ENCODE data around the gene ZDHHC1.

ZDHHC1 gene

GRCh38 chr16:67438824-67439393 lies 22.6 kb upstream of the ZDHHC1 start:
- no peak overlapping the region for H3K4me3 Mint-ChIP-seq
- peaks cover 28% of the 10 kb centered on the region for H3K36me3 Mint-ChIP-seq (ENCODE audit: low read depth)
- H3K9me3 Mint-ChIP-seq = no peaks in the 10 kb centered on the region
- peak overlapping the region in 1 of 3 experiments; percentile 37 for H3K27ac Mint-ChIP-seq
- no peak for TF ChIP-seq CTCF (IDR thresholded peaks at IDR 0.05; ENCODE audit: unreplicated experiment in 3 of 3)
- no peaks in the 10 kb centered on the region for H3K27me3 Mint-ChIP-seq (ENCODE audit: low read depth)
- peaks cover 28% of the 10 kb centered on the region for H3K4me1 Mint-ChIP-seq

GRCh38 chr16:67438098-67438791 lies 22.0 kb upstream of the ZDHHC1 start:
- H3K4me3 Mint-ChIP-seq = no peak overlapping the region
- TF ChIP-seq CTCF (IDR thresholded peaks at IDR 0.05; ENCODE audit: unreplicated experiment in 3 of 3) = no peak
- peaks cover 26% of the 10 kb centered on the region for H3K4me1 Mint-ChIP-seq
- H3K27ac Mint-ChIP-seq = peak overlapping the region in 1 of 3 experiments; percentile 37
- H3K27me3 Mint-ChIP-seq (ENCODE audit: low read depth) = no peaks in the 10 kb centered on the region
- H3K9me3 Mint-ChIP-seq = no peaks in the 10 kb centered on the region
- peaks cover 25% of the 10 kb centered on the region for H3K36me3 Mint-ChIP-seq (ENCODE audit: low read depth)

- TF ChIP-seq CTCF (IDR thresholded peaks at IDR 0.05; ENCODE audit: unreplicated experiment in 3 of 3) = no peak
Measured at GRCh38 chr16:67437513-67437912, 21.2 kb upstream of the ZDHHC1 start.

GRCh38 chr16:67436640-67437193 lies 20.4 kb upstream of the ZDHHC1 start:
- Mint-ChIP-seq H3K9me3 (no peaks in the 10 kb centered on the region), H3K4me1 (peaks cover 26% of the 10 kb centered on the region)

More at GRCh38 chr16:67437513-67437912, 21.2 kb upstream of the ZDHHC1 start:
- Mint-ChIP-seq H3K27ac (no peak overlapping the region), H3K36me3 (ENCODE audit: low read depth) (peaks cover 24% of the 10 kb centered on the region), H3K4me3 (no peak overlapping the region), H3K4me1 (peaks cover 26% of the 10 kb centered on the region), H3K9me3 (no peaks in the 10 kb centered on the region), H3K27me3 (ENCODE audit: low read depth) (peaks cover under 1% of the 10 kb centered on the region)

GRCh38 chr16:67435758-67436164 lies 19.5 kb upstream of the ZDHHC1 start:
- Mint-ChIP-seq H3K27ac (no peak overlapping the region), H3K4me3 (no peak overlapping the region), H3K9me3 (no peaks in the 10 kb centered on the region), H3K36me3 (ENCODE audit: low read depth) (peaks cover 20% of the 10 kb centered on the region), H3K4me1 (peaks cover 20% of the 10 kb centered on the region), H3K27me3 (ENCODE audit: low read depth) (peaks cover 5% of the 10 kb centered on the region)
- TF ChIP-seq CTCF (IDR thresholded peaks at IDR 0.05; ENCODE audit: unreplicated experiment in 3 of 3) = no peak

More at GRCh38 chr16:67436640-67437193, 20.4 kb upstream of the ZDHHC1 start:
- Mint-ChIP-seq H3K27ac (no peak overlapping the region), H3K4me3 (no peak overlapping the region), H3K36me3 (ENCODE audit: low read depth) (peaks cover 22% of the 10 kb centered on the region), H3K27me3 (ENCODE audit: low read depth) (peaks cover 5% of the 10 kb centered on the region)
- no peak for TF ChIP-seq CTCF (IDR thresholded peaks at IDR 0.05; ENCODE audit: unreplicated experiment in 3 of 3)
